ENCODE results near the gene ASTN2. TPM values are rescaled to one million over a fixed set of nuclear protein-coding genes. Genes with fewer than 3 reads are reported as not detected.

ASTN2 gene
- total RNA-seq, 1 experiment from 2014 or later = 4.8 TPM

DNA sequence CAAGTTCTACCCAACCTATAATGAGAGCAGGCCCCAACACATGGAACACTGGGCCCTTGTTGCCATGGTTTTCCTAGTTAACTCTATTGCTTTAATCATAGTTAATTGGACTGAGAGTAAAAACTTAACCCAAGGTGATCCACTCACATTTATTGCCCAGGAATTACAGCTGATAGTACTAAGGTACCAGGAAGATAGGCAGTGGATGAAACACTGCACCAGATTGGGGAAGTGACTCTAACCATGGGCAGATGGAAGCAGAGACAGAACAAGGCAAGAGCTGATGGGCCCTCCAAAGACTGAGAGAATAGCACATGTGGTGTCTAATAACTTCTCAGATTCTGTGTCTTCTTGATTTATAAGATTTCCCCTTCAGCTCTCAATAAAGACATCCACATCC is 873.5 kb downstream of the ASTN2 start:
- Histone ChIP-seq H3K4me3 (replicated peaks in 1 of 2; ENCODE audit: low read depth in 1 of 2, low read length in 2 of 2) (no peak overlapping the region), H3K4me1 (ENCODE audit: control insufficient read depth in 1 of 2, insufficient read depth in 2 of 2, low read length in 2 of 2) (no peaks in the 10 kb centered on the region), H3K27me3 (ENCODE audit: insufficient read depth, low read length) (no peaks in the 10 kb centered on the region; the same call in 1 of the 2 replicates), H2AFZ (ENCODE audit: low read depth, low read length, poor library complexity, severe bottlenecking) (no peak overlapping the region), H3K9me2 (ENCODE audit: insufficient read depth) (no peaks in the 10 kb centered on the region), H3K9ac (ENCODE audit: low read length) (no peak overlapping the region), H4K20me1 (ENCODE audit: insufficient read depth) (no peaks in the 10 kb centered on the region), H3K36me3 (ENCODE audit: control insufficient read depth in 1 of 2, insufficient read depth in 2 of 2, low read length in 2 of 2) (no peaks in the 10 kb centered on the region), H3K79me2 (ENCODE audit: insufficient read depth, low read length) (no peaks in the 10 kb centered on the region), H3K4me2 (ENCODE audit: low read length) (no peak overlapping the region), H3K9me3 (ENCODE audit: control insufficient read depth in 1 of 2, insufficient read depth in 1 of 2, low read depth in 1 of 2, low read length in 2 of 2) (no peaks in the 10 kb centered on the region), H3K27ac (ENCODE audit: low read depth, low read length) (no peak overlapping the region)
- ChIA-PET RAD21 (ENCODE audit: low non-redundant PET in 1 of 2, low total read pairs in 2 of 2, uncharacterized antibody in 2 of 2, unreplicated experiment in 2 of 2) (no interaction called here), CTCF (no interaction called here), POLR2A (no interaction called here)
- intact Hi-C loops (cut with micrococcal nuclease) = no loop called here
- ATAC-seq = no peak
- TF ChIP-seq, protein P1, sequence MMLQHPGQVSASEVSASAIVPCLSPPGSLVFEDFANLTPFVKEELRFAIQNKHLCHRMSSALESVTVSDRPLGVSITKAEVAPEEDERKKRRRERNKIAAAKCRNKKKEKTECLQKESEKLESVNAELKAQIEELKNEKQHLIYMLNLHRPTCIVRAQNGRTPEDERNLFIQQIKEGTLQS (IDR thresholded peaks at IDR 0.05) = no peak
- TF ChIP-seq TCF7L2 (IDR thresholded peaks at IDR 0.05; ENCODE audit: borderline replicate concordance, extremely low read depth, insufficient read depth, insufficient read length) = no peak
- no peak for TF ChIP-seq EZH2phosphoT487 (IDR thresholded peaks at IDR 0.05; ENCODE audit: borderline replicate concordance)
- no peak for TF ChIP-seq JUND (IDR thresholded peaks at IDR 0.05)
- no peak for TF ChIP-seq ZFX (IDR thresholded peaks at IDR 0.05)
- TF ChIP-seq, protein P2, sequence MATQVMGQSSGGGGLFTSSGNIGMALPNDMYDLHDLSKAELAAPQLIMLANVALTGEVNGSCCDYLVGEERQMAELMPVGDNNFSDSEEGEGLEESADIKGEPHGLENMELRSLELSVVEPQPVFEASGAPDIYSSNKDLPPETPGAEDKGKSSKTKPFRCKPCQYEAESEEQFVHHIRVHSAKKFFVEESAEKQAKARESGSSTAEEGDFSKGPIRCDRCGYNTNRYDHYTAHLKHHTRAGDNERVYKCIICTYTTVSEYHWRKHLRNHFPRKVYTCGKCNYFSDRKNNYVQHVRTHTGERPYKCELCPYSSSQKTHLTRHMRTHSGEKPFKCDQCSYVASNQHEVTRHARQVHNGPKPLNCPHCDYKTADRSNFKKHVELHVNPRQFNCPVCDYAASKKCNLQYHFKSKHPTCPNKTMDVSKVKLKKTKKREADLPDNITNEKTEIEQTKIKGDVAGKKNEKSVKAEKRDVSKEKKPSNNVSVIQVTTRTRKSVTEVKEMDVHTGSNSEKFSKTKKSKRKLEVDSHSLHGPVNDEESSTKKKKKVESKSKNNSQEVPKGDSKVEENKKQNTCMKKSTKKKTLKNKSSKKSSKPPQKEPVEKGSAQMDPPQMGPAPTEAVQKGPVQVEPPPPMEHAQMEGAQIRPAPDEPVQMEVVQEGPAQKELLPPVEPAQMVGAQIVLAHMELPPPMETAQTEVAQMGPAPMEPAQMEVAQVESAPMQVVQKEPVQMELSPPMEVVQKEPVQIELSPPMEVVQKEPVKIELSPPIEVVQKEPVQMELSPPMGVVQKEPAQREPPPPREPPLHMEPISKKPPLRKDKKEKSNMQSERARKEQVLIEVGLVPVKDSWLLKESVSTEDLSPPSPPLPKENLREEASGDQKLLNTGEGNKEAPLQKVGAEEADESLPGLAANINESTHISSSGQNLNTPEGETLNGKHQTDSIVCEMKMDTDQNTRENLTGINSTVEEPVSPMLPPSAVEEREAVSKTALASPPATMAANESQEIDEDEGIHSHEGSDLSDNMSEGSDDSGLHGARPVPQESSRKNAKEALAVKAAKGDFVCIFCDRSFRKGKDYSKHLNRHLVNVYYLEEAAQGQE (IDR thresholded peaks at IDR 0.05; ENCODE audit: low read depth) = no peak
- no peak for TF ChIP-seq FOSL1 (IDR thresholded peaks at IDR 0.05; ENCODE audit: low read depth)
- no peak for TF ChIP-seq RAD21 (IDR thresholded peaks at IDR 0.05; ENCODE audit: low read depth)
- no peak for TF ChIP-seq EGR1 (IDR thresholded peaks at IDR 0.05; ENCODE audit: low read depth)
- BruUV-seq (replicated peaks) = no TSS peak
- no peak for DNase-seq (ENCODE audit: low read depth, low spot score)
